Measurements from ENCODE around the gene CELF2.

CELF2 gene

DNA sequence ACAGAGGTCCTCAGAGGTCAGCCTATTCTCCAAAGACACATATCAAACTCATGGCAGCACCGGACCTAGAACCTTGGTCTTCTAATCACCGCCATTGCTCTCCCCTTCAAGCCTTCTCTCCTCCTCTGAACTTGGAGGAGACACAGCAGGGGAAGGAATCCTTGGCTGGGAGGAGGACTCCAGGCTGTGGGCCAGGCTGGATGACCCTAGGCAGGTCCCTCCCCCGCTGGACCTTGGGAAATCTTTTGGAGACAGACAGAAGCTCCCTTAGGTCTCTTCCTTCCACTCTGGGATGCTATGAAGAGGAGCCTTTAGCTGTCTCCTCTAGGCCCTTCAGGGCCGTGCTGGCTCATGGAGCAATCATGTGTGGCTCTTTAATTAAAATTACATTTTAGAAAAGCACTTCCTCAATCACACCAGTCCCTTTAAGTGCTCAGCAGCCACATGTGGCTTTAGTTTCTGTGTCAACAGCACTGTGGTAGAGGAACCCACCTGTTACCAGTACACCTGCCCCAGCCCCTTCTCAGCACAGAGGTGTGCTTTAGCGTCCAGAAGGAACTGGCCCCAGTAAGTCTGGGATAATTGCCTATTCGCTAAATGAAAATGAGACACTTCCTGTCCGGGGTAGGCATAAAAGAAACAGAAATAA is 238.2 kb downstream of the CELF2 start:
- DNase-seq, result no peak

GRCh38 chr10:11256896-11257295 is 239.2 kb downstream of the CELF2 start:
- DNase-seq, result no peak

GRCh38 chr10:11257440-11258090 is 239.9 kb downstream of the CELF2 start:
- no peak for DNase-seq

- DNase-seq, result no peak
Measured at GRCh38 chr10:11260170-11260569, 242.5 kb downstream of the CELF2 start.

DNA sequence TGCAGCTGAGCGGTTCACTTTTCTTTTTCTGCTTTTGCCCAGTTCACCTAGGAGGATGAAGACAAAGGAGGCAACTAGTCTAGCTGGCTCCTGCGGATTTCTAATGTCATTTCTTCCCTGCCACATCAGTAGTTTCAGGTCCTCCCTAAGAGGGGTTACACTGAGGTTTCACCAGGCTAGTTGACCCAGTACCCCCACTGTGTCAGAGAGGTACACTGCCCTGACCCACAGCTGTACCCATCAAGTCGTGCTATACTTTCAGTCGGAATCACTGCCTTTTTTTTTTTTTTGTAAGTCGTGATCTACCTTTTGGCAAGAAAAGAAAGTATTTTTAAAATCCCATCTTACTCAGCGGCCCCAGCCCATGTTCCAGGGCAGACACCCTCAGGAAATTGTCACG is 243.5 kb downstream of the CELF2 start:
- no peak for DNase-seq

- DNase-seq, result no peak
Measured at GRCh38 chr10:11261687-11262493, 244.2 kb downstream of the CELF2 start.

DNA sequence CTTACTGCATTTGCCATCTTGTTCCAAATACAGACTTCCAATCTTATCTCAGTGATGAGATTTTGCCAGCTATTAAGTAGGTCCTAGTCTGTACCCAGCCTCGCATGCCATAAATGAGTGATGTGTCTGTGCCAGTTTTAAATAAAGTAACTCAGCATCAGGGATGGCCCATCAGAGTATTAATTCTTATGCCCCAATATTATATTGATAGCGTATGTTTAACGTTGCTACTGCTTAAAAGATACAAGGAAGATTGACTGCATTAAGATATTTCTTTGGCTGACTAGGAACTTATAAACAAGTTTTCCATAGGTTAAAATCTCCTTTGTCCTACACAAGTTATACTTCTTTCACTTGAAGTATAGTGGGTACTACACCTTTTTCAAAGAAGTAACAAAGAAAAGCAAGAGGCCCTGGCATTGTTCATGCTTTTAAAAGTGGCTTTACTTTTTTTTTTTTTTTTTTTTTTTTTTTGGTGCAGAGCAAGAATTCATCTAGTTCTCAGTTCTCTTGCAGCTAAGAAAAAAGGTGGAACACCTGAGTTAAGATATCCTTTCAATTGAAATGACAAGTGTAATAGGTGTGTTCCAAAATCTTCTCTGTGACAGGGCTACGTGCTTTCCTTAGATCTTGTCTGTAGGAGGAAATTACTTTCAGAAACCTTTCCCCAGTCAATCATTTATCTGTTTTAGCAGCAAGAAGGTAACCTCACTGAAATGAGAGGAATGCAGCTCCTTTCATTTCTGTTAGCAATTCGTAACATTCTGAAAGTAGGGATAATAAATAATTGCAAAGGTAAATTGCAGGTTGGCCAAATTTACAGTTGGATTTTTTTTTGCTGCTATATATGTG is 245.0 kb downstream of the CELF2 start:
- no peak for DNase-seq

GRCh38 chr10:11263767-11264166 is 246.1 kb downstream of the CELF2 start:
- DNase-seq, result no peak

- DNase-seq, result no peak
Measured at GRCh38 chr10:11264296-11265048, 246.8 kb downstream of the CELF2 start.

DNA sequence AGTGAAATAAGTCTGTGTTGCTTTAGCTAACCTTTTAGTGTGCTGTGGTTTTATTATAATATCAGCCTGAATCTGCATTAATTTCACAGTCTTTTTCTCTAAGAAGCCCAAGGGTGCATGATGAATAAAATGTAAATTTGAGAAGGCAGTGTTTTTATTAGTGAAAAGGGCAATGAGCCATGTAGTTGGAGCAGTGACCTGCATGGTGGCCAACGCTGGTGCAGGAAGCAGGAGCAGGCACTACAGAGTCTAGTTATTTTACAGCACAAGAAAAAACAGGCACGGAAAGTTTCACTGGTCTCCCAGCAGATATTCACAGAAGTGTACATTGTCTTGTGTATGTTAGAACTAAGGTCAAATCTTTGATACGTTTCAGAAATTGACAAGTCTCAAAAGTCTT is 247.8 kb downstream of the CELF2 start:
- no peak for DNase-seq

DNA sequence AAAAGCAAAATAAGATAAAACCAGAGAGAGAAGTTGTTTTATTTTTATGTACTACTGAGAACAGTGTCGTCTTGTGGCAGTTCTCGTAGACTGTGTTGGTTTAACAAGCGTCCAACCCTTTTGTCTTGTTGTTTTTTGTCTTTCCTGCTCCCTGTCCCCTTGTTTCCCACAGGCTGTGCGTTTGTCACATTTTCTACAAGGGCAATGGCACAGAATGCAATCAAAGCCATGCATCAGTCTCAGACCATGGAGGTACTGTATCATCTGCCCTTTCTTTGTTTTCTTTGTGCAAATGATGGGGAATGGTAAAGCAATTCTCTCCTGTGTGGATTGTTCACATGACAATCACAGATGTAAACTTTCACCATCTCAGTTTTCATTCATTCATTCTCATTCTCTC is 248.8 kb downstream of the CELF2 start:
- no peak for DNase-seq

- peak; percentile 82 to 84 for DNase-seq
Measured at GRCh38 chr10:11270135-11270857, 252.6 kb downstream of the CELF2 start.

DNA sequence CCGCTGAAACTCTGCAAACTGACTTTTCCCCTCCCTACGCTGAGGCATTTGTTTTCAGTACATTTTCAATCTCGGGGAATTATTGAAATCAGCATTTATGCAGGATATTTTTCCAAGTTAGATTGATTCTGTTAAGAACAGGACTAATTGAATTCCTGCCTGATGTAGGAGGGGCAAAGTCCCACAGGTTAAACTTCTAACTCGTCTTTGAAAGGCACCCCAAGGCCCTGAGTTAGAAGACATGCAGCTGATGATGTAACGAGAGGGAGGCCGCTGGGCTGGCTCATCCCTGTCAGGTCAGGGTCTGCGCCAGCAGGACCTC is 253.1 kb downstream of the CELF2 start:
- no peak for DNase-seq

- peak; percentile 37 to 53 for DNase-seq
Measured at GRCh38 chr10:11272915-11273389, 255.3 kb downstream of the CELF2 start.

DNA sequence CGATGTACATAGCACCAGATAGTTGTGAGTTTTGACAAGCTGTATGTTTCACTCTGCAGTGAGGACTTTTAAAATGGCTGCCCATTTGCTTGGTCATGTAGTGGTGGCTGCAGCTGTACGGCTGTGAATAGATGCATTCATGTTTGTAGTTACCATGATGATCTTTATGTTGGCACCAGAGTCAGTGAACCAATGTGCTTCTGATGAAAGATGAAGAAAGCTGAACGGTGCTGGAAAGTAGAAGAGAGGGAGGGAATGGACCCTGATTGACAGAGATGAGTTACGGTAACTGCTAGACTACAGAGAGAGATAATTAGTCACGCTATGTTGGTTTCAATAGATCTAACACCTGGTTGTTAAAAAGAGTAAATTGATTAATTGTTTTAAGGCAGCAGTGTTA is 256.8 kb downstream of the CELF2 start:
- no peak for DNase-seq

DNA sequence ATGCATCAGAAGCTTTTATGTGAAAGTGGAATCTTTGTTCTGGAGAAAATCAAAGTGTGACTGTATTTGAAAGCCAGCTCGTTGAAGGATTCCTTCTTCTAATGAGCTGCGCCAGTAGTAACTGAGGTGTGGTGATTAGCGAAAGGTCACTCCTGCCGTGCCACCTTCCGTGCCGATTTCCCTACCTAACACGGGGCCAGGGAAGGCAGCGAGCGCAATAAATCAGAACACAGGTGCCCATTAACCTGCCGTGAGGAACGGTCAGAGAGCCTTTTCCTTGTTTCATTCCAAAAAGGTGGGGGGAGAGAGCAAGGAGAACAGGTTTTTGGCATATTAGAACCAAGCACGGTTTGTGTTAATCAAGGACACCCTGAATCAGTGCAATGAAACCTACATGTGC is 258.0 kb downstream of the CELF2 start:
- peak in 1 of 2 donors; percentile 7 for DNase-seq

GRCh38 chr10:11276449-11276990 is 258.8 kb downstream of the CELF2 start:
- peak in 1 of 2 donors; percentile 14 for DNase-seq

DNA sequence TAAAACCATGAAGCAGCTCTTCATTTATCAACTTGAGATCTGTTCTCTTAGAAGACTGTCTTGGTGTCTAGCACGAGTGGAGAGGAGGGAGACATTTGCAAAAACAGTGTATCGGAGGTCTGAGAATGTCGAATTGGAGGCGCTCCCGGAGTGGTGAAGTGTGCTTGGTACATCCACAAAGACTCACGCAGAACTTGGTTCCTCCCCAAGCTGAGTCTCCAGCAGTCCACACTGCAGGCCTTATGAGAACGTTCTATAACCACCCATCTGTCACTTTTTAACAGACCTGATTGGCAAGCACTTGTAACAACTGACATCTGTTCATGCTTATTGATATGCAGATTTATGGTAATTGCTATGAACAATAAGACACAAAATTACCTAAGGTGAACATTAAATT is 261.6 kb downstream of the CELF2 start:
- no peak for DNase-seq

DNA sequence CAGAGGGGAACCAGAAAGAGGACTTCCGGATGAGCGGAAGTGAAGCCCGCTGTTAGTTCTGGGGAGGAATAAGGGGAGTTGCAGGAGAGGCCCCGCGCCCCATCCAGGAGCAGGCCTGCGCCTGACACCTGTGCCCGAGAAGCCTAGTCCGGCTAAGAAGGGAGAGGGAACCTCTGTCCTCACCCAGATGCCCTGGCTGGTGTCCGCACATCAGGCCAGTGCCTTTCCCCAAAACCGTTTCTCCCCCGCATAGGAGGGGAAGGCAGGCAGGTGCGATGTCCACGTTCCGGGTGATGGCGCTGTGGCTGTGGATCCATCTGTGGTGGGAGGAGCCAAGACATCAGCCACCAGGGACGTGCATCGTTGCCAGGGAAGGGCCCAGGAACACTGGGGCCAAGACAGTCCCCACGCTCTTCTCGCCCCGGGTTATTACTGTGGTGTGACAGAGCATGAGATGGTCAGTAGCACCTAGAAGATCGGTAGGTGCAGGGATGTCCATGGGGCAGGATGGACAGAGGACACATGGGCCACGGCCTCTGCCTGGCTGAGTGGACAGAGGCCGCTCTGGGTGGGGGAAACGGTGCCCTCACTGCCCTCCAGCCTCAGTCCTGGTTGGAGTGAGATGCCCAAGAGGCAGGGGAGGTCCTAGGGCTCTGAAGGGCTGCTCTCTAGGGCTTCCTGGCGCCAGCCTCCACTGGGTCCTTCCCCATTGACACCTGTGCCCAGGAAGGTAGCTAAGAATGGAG is 262.7 kb downstream of the CELF2 start:
- DNase-seq, result no peak

DNA sequence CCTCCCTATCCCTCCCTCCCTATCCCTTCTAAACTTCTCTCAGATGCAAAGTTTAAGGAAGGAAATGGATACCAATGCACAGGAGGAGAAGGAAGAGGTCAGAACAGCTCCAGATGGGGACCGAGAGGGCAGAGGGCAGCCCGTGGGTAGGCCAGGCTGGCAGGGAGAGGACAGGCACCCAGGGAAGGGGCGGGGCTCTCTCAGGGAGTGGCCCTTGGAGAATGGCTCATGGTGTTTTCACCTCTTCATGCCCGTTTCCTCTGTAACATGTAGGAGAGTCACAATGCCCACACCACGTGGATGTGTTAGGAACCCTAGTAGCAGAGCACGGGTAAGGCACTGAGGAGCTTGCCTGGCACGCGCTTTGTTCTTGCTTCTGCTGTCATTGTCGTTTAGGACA is 264.5 kb downstream of the CELF2 start:
- no peak for DNase-seq

DNA sequence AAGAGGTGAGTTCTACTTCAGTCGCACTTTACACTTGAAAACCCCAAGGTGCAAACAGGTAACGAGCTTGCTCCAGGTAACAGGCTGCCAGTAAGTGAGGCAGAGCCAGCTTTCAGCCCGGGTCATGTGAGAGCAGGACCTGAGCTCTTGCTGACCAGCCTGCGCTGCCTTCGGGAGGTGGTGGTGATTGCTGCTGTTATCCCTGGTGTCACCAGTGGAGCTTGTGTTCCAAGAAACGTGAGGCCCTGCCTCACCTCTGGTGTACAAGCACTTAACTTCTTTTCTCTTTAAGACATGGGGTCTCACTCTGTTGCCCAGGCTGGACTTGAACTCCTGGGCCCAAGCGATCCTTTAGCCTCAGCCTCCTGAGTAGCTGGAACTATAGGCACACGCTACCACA is 265.0 kb downstream of the CELF2 start:
- no peak for DNase-seq
